SK-N-SH (cell line): ENCODE results near the gene TIGD7. TPM values are rescaled to one million over a fixed set of nuclear protein-coding genes. Genes with fewer than 3 reads are reported as not detected.
A peak's percentile ranks its signal among the peaks of the same experiment; 100 is the strongest.

Experiments
- CTCF ChIA-PET: fragments of 300-600, 350-600 bp; formaldehyde crosslinking; extraction: SDS; loops from one replicate; lab custom pipeline; 2021; lab: Yijun Ruan, JAX
- POLR2A ChIA-PET: fragments of 350-600 bp; sonication (Branson Sonifier 250); formaldehyde crosslinking; extraction: SDS; loops from one replicate; lab custom pipeline; 2020; ENCODE audit warnings: antibody characterized with exemption, inconsistent platforms; lab: Yijun Ruan, JAX
- DNase-seq: peaks from one replicate; pipeline ENCODE4 v3.0.0; 2012
- H2AFZ ChIP-seq: fragments of 200-600 bp; sonication (generic); 2 replicates; pipeline ENCODE4 v1.8.1; 2016; ENCODE audit warnings: antibody characterized with exemption, mild to moderate bottlenecking, low read depth
- H3F3A ChIP-seq: fragments of 200-600 bp; sonication (generic); replicated peaks from 2 replicates; pipeline ENCODE3; 2016; ENCODE audit warnings: antibody characterized with exemption, mild to moderate bottlenecking; ENCODE audit not compliant: insufficient read depth
- H3K27ac ChIP-seq, 2 experiments: fragments of 200-500 bp in 1 of 2; fragments of 200-600 bp in 1 of 2; sonication (Bioruptor generic) in 1 of 2; sonication (generic), shearing (Covaris generic) in 1 of 2; 2 replicates each; pipeline versions ENCODE4 v1.5.1 to v1.6.1; 2014 to 2016; ENCODE audit warnings: low read depth in 2 of 2, inconsistent platforms in 1 of 2, low read length in 1 of 2, mild to moderate bottlenecking in 1 of 2, mixed read lengths in 1 of 2
- H3K27me3 ChIP-seq: fragments of 200-600 bp; sonication (generic), shearing (Covaris generic); 2 replicates; pipeline ENCODE4 v1.6.1; 2016; ENCODE audit warnings: mixed run types; ENCODE audit not compliant: insufficient read depth
- H3K36me3 ChIP-seq, 2 experiments: fragments of 200-500 bp in 1 of 2; fragments of 200-600 bp in 1 of 2; sonication (Bioruptor generic) in 1 of 2; sonication (generic) in 1 of 2; replicated peaks in 1 of 2; 2 replicates each; pipeline versions ENCODE3 to v1.5.1; 2014 to 2016; ENCODE audit warnings: low read length in 1 of 2, mild to moderate bottlenecking in 1 of 2; ENCODE audit not compliant: insufficient read depth in 2 of 2, control insufficient read depth in 1 of 2
- H3K4me1 ChIP-seq, 2 experiments: fragments of 200-500 bp in 1 of 2; fragments of 200-600 bp in 1 of 2; sonication (Bioruptor generic) in 1 of 2; sonication (generic), shearing (Covaris generic) in 1 of 2; 2 replicates each; pipeline versions ENCODE4 v1.5.1 to v1.6.1; 2014 to 2016; ENCODE audit warnings: low read depth in 1 of 2, low read length in 1 of 2, mixed run types in 1 of 2; ENCODE audit not compliant: insufficient read depth in 2 of 2, control insufficient read depth in 1 of 2
- H3K4me2 ChIP-seq: fragments of 200-600 bp; sonication (generic), shearing (Covaris generic); 2 replicates; pipeline ENCODE4 v1.6.1; 2017; ENCODE audit warnings: mixed run types
- H3K4me3 ChIP-seq, 2 experiments: fragments of 200-500 bp in 1 of 2; fragments of 200-600 bp in 1 of 2; sonication (Bioruptor generic) in 1 of 2; sonication (generic), shearing (Covaris generic) in 1 of 2; 2 replicates each; pipeline versions ENCODE4 v1.5.1 to v1.8.1; 2014 to 2016; ENCODE audit warnings: low read depth in 2 of 2, inconsistent platforms in 1 of 2, low read length in 1 of 2, mild to moderate bottlenecking in 1 of 2, mixed read lengths in 1 of 2, moderate library complexity in 1 of 2
- H3K79me2 ChIP-seq: fragments of 200-600 bp; sonication (generic); 2 replicates; pipeline ENCODE4 v1.8.1; 2017; ENCODE audit warnings: mild to moderate bottlenecking; ENCODE audit not compliant: insufficient read depth
- H3K9ac ChIP-seq: fragments of 200-600 bp; sonication (generic); 2 replicates; pipeline ENCODE4 v1.6.1; 2017; ENCODE audit warnings: mixed run types
- H3K9me2 ChIP-seq: fragments of 200-600 bp; sonication (generic); 2 replicates; pipeline ENCODE4 v1.6.1; 2017; ENCODE audit warnings: mixed run types
- H3K9me3 ChIP-seq: fragments of 200-600 bp; sonication (generic); 2 replicates; pipeline ENCODE4 v1.6.1; 2017; ENCODE audit warnings: mixed run types, mild to moderate bottlenecking, moderate library complexity
- H4K20me1 ChIP-seq: fragments of 200-600 bp; sonication (generic); 2 replicates; pipeline ENCODE4 v1.6.1; 2017; ENCODE audit warnings: mild to moderate bottlenecking, mixed run types; ENCODE audit not compliant: insufficient read depth
- EZH2phosphoT487 ChIP-seq: fragments of 200-600 bp; sonication (generic); IDR thresholded peaks from 2 replicates; pipeline ENCODE4 v1.6.1; 2017; ENCODE audit warnings: low read depth, mixed run types, mild to moderate bottlenecking, antibody characterized with exemption, moderate library complexity, borderline replicate concordance
- FOXM1 ChIP-seq: IDR thresholded peaks from 2 replicates; pipeline ENCODE4 v1.4.0; 2012; ENCODE audit warnings: low read depth, mild to moderate bottlenecking
- GATA2 ChIP-seq: sonication (generic); formaldehyde crosslinking; IDR thresholded peaks from 2 replicates; pipeline ENCODE4 v1.5.0; 2020; ENCODE audit warnings: mild to moderate bottlenecking, missing genetic modification reagents
- IRF3 ChIP-seq: fragments of 150-350 bp; IDR thresholded peaks from 2 replicates; pipeline ENCODE4 v1.6.1; 2016; ENCODE audit warnings: mild to moderate bottlenecking, low read depth, low read length
- JUND ChIP-seq: IDR thresholded peaks from 2 replicates; pipeline ENCODE4 v1.4.0; 2012
- MXI1 ChIP-seq: IDR thresholded peaks from 2 replicates; pipeline ENCODE4 v1.6.1; 2012; ENCODE audit warnings: mild to moderate bottlenecking, low read depth, low read length, improper control_type of control experiment
- NFIC ChIP-seq: IDR thresholded peaks from 2 replicates; pipeline ENCODE4 v1.4.0; 2012; ENCODE audit warnings: borderline replicate concordance
- RAD21 ChIP-seq: IDR thresholded peaks from 2 replicates; pipeline ENCODE4 v1.6.1; 2012; ENCODE audit warnings: mild to moderate bottlenecking, low read length
- RXRA ChIP-seq: IDR thresholded peaks from 2 replicates; pipeline ENCODE4 v1.4.0; 2012; ENCODE audit warnings: low read depth, mild to moderate bottlenecking, borderline replicate concordance
- SMC3 ChIP-seq: IDR thresholded peaks from 2 replicates; pipeline ENCODE4 v1.6.1; 2012; ENCODE audit warnings: low read depth, low read length, improper control_type of control experiment
- TCF12 ChIP-seq: IDR thresholded peaks from 2 replicates; pipeline ENCODE4 v1.4.0; 2012
- WGBS: methylation state at CpG from one replicate; pipeline ENCODE4 v1.1.6; 2017; ENCODE audit warnings: low lambda C conversion rate; 5-methylcytosine and 5-hydroxymethylcytosine counted together
- polyA plus RNA-seq, 3 experiments: library from polyadenylated mRNA; depleted of rRNA; stranded (reverse); fragments of >200 nt; gene quantifications; 2 replicates each; pipeline ENCODE4 v1.2.3, GENCODE V29; 2012
- TF ChIP-seq, protein P1 (sequence below): IDR thresholded peaks from 2 replicates; pipeline ENCODE4 v1.6.1; 2012; ENCODE audit warnings: mild to moderate bottlenecking, low read depth, low read length, moderate library complexity
- TF ChIP-seq, protein P2 (sequence below): IDR thresholded peaks from 2 replicates; pipeline ENCODE4 v1.4.0; 2012; ENCODE audit warnings: low read depth
- TF ChIP-seq, protein P3 (sequence below): IDR thresholded peaks from 2 replicates; pipeline ENCODE4 v1.4.0; 2012; ENCODE audit warnings: low read depth, borderline replicate concordance

Gene TIGD7
- polyA plus RNA-seq, 1 of the 3 experiments (the other 2 are of a cell fraction), result 1.2 TPM

- TF ChIP-seq, protein P1, sequence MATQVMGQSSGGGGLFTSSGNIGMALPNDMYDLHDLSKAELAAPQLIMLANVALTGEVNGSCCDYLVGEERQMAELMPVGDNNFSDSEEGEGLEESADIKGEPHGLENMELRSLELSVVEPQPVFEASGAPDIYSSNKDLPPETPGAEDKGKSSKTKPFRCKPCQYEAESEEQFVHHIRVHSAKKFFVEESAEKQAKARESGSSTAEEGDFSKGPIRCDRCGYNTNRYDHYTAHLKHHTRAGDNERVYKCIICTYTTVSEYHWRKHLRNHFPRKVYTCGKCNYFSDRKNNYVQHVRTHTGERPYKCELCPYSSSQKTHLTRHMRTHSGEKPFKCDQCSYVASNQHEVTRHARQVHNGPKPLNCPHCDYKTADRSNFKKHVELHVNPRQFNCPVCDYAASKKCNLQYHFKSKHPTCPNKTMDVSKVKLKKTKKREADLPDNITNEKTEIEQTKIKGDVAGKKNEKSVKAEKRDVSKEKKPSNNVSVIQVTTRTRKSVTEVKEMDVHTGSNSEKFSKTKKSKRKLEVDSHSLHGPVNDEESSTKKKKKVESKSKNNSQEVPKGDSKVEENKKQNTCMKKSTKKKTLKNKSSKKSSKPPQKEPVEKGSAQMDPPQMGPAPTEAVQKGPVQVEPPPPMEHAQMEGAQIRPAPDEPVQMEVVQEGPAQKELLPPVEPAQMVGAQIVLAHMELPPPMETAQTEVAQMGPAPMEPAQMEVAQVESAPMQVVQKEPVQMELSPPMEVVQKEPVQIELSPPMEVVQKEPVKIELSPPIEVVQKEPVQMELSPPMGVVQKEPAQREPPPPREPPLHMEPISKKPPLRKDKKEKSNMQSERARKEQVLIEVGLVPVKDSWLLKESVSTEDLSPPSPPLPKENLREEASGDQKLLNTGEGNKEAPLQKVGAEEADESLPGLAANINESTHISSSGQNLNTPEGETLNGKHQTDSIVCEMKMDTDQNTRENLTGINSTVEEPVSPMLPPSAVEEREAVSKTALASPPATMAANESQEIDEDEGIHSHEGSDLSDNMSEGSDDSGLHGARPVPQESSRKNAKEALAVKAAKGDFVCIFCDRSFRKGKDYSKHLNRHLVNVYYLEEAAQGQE, result no peak
- TF ChIP-seq JUND (no peak), RXRA (no peak), SMC3 (no peak), IRF3 (no peak), EZH2phosphoT487 (no peak), FOXM1 (no peak), MXI1 (no peak), GATA2 (CRISPR knock-in tag) (0 out of 2 replicates have a peak, but pooled peaks have one; percentile 11), RAD21 (no peak)
- TF ChIP-seq, protein P2, sequence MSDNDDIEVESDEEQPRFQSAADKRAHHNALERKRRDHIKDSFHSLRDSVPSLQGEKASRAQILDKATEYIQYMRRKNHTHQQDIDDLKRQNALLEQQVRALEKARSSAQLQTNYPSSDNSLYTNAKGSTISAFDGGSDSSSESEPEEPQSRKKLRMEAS, result peak; percentile 79
These were observed at the start of gene TIGD7, which contains the start of gene ZNF75A (continued) for GRCh38 chr16:3305109-3306068.

GRCh38 chr16:3349175-3349574, 43.9 kb upstream of the TIGD7 start:
- 32% methylated on average over 8 of the region's 13 CpGs for WGBS
- no peaks in the 10 kb centered on the region for H4K20me1 ChIP-seq
- ChIA-PET POLR2A (no interaction called here), CTCF (no interaction called here)
- H3K27me3 ChIP-seq, result peaks cover 45% of the 10 kb centered on the region
- no peak overlapping the region for H3K4me3 ChIP-seq
- H3K79me2 ChIP-seq, result no peaks in the 10 kb centered on the region
- DNase-seq, result peak; percentile 7
- H3F3A ChIP-seq, result peaks cover 4% of the 10 kb centered on the region
- H3K9me2 ChIP-seq, result no peaks in the 10 kb centered on the region
- H3K27ac ChIP-seq, result no peak overlapping the region
- H3K4me2 ChIP-seq, result no peak overlapping the region
- no peaks in the 10 kb centered on the region for H3K36me3 ChIP-seq
- H3K9ac ChIP-seq, result no peak overlapping the region
- H3K9me3 ChIP-seq, result no peaks in the 10 kb centered on the region
- no peak overlapping the region for H2AFZ ChIP-seq
- no peaks in the 10 kb centered on the region; a peak in 1 of 4 replicates for H3K4me1 ChIP-seq
- TF ChIP-seq, protein P3, sequence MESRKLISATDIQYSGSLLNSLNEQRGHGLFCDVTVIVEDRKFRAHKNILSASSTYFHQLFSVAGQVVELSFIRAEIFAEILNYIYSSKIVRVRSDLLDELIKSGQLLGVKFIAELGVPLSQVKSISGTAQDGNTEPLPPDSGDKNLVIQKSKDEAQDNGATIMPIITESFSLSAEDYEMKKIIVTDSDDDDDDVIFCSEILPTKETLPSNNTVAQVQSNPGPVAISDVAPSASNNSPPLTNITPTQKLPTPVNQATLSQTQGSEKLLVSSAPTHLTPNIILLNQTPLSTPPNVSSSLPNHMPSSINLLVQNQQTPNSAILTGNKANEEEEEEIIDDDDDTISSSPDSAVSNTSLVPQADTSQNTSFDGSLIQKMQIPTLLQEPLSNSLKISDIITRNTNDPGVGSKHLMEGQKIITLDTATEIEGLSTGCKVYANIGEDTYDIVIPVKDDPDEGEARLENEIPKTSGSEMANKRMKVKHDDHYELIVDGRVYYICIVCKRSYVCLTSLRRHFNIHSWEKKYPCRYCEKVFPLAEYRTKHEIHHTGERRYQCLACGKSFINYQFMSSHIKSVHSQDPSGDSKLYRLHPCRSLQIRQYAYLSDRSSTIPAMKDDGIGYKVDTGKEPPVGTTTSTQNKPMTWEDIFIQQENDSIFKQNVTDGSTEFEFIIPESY, result no peak
- TF ChIP-seq NFIC, result no peak
- TF ChIP-seq TCF12, result no peak
